ENCODE measurements around the gene NKAP.
"Not testable (repeated sequence)": the region's sequence is repeated elsewhere in the genome, so short reads cannot be mapped to it uniquely, and the experiment has no call there.

The NKAP gene

GRCh38 chrX:119935215-119935874 lies 8.2 kb downstream of the NKAP start:
- no peak for DNase-seq

GRCh38 chrX:119922391-119922790 lies 21.2 kb downstream of the NKAP start:
- not testable (repeated sequence) for DNase-seq

- no peak for DNase-seq
Observed at GRCh38 chrX:119919835-119920585, 23.5 kb downstream of the NKAP start.

- DNase-seq = no peak
Observed at GRCh38 chrX:119917877-119918276, 25.7 kb downstream of the NKAP start.

GRCh38 chrX:119916310-119916709 lies 27.2 kb downstream of the NKAP start:
- DNase-seq = no peak

- DNase-seq = no peak
Observed at GRCh38 chrX:119900976-119901375, 42.6 kb downstream of the NKAP start.

GRCh38 chrX:119899125-119899524 lies 44.4 kb downstream of the NKAP start:
- no peak for DNase-seq

GRCh38 chrX:119895843-119896326 lies 47.7 kb downstream of the NKAP start, which contains the start of gene AKAP14:
TSS of gene AKAP14 (plus strand) at chrX:119895893. CDS start at chrX:119903224, 7,331 bp downstream.
- no peak for DNase-seq

- not testable (repeated sequence) for DNase-seq
Observed at GRCh38 chrX:119891961-119892692, 51.4 kb downstream of the NKAP start.

GRCh38 chrX:119890626-119891025 lies 52.9 kb downstream of the NKAP start:
- DNase-seq = not testable (repeated sequence)

- peak; percentile 41 for DNase-seq
Observed at GRCh38 chrX:119887721-119888425, 55.7 kb downstream of the NKAP start.

GRCh38 chrX:119885554-119886428 lies 57.8 kb downstream of the NKAP start:
- DNase-seq = no peak

GRCh38 chrX:119880552-119881437 lies 62.8 kb downstream of the NKAP start:
- DNase-seq = no peak

GRCh38 chrX:119880076-119880475 lies 63.5 kb downstream of the NKAP start:
- no peak for DNase-seq

GRCh38 chrX:119878740-119879139 lies 64.8 kb downstream of the NKAP start:
- no peak for DNase-seq

- peak; percentile 72 for DNase-seq
Observed at GRCh38 chrX:119871599-119872395, 71.8 kb downstream of the NKAP start, which contains the start of the genes NDUFA1 and RNF113A. TSS of gene NDUFA1 (plus strand) at chrX:119871832. CDS start at chrX:119871912, 80 bp downstream. TSS of gene RNF113A (minus strand) at chrX:119871733. CDS start at chrX:119871613, 120 bp downstream.

GRCh38 chrX:119871245-119871598 lies 72.3 kb downstream of the NKAP start:
- no peak for DNase-seq
